ENCODE results near the gene ZFYVE26. TPM values are rescaled to one million over a fixed set of nuclear protein-coding genes. Genes with fewer than 3 reads are reported as not detected.

ZFYVE26 gene
- 19.3 TPM for total RNA-seq

DNA sequence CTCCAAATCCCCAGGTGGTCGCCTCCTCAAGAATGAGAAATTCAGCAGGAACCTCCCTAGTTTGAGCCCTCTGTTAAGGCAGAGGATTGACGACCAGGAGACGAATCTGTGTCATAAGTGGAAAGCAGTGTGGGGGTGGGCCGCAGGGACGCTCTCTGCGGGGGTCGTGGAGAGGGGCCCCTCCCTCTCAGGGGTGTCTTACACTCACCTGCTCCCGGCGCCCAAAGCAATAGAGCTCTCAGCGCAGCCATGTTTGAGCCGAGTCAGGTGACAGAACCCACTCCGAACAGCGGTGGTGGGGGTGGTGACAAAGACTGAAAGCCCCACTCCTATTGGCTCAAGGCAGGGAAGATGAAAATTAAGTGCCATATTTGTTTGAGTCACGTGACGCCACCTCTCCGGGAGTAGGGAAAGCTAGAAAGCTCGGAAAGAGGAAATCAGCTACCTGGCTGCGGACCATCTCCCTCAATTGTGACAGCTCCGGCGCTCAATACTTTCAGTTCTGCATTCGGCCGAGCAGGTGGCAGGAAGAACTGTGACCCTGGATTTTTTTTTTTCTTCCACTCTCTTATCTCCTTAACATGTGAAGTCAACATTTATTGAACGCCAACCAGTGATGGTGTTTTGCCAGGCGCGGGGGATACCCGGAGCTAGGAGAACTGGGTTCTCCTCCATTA, at the start of gene ZFYVE26:
ZFYVE26 (minus strand) TSS at position 265 of the 677 bp plus-strand sequence. CDS start 627 bp downstream, outside the sequence.
- DNase-seq (ENCODE audit: low spot score in 2 of 2) = peak; percentile 86 to 96
- intact Hi-C loops (cut with DNase I) = loop anchor here (5.0 to 10.0 kb wide), 3 partner anchors 1328 to 1951 kb away; partner anchors contain the start of genes EXD2 and SRSF5
- Histone ChIP-seq H3K4me3 (peak within 1 kb of the TSS; percentile 69 to 73), H3K27me3 (no peaks in the 10 kb centered on the region), H3K27ac (peak within 1 kb of the TSS; percentile 41 to 76), H3K9me3 (no peaks in the 10 kb centered on the region), H3K4me1 (peaks cover 0 to 7% of the 10 kb centered on the region in 2 donors), H3K36me3 (peaks cover 0 to 14% of the 10 kb centered on the region in 2 donors)
- TF ChIP-seq, protein P1, sequence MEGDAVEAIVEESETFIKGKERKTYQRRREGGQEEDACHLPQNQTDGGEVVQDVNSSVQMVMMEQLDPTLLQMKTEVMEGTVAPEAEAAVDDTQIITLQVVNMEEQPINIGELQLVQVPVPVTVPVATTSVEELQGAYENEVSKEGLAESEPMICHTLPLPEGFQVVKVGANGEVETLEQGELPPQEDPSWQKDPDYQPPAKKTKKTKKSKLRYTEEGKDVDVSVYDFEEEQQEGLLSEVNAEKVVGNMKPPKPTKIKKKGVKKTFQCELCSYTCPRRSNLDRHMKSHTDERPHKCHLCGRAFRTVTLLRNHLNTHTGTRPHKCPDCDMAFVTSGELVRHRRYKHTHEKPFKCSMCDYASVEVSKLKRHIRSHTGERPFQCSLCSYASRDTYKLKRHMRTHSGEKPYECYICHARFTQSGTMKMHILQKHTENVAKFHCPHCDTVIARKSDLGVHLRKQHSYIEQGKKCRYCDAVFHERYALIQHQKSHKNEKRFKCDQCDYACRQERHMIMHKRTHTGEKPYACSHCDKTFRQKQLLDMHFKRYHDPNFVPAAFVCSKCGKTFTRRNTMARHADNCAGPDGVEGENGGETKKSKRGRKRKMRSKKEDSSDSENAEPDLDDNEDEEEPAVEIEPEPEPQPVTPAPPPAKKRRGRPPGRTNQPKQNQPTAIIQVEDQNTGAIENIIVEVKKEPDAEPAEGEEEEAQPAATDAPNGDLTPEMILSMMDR (IDR thresholded peaks at IDR 0.05) = no peak

DNA sequence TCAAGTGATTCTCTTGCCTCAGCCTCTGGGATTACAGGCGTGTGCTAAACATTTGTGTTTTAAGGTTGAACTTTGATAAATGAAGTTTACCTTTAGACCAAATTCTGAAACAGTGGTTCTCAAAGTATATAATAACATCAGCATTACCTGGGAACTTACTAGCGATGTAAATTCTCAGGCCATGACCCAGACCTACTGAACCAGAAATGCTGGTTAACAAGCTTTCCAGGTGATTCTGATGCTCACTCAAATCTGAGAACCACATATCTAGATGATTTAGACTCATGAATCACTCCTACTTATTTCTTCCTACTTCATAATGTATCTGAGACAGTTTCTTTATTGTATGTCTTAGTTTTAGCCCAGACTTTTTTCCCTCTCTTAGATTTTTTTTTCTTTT, 46.8 kb upstream of the ZFYVE26 start:
- intact Hi-C loops (cut with DNase I) = no loop called here
- Histone ChIP-seq H3K27ac (no peak overlapping the region), H3K4me3 (no peak overlapping the region), H3K4me1 (no peaks in the 10 kb centered on the region), H3K27me3 (no peaks in the 10 kb centered on the region), H3K36me3 (no peaks in the 10 kb centered on the region), H3K9me3 (no peaks in the 10 kb centered on the region)
- TF ChIP-seq, protein P1 (IDR thresholded peaks at IDR 0.05) = no peak
- no peak for DNase-seq (ENCODE audit: low spot score in 2 of 2)

DNA sequence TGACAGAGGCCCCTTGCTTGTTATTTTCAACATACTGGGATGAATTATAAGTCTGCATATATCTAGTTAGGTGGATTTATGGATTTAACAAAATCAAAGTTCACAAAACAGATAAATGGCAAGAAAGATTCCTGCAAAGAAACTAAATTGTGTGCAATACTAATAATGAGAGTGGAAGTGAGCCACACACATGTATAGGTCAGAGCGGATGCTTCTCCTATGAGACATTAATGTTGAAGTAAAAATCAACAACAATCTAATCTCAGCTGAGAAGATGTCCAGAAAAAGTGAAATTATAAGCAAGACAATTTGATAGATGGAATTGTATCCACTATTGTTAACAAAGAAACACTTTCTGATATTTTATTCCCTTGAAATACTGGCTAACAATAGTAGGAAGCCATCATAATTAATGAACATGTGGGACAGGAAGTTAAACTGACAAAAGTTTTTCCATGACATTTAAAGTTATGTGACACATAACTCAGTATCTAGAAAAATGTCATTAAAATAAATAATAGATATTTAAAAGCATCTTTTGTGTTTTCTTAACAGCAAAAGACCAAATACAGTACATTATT, 42.9 kb upstream of the ZFYVE26 start:
- Histone ChIP-seq H3K27ac (no peak overlapping the region), H3K4me1 (no peaks in the 10 kb centered on the region), H3K27me3 (no peaks in the 10 kb centered on the region), H3K9me3 (no peaks in the 10 kb centered on the region), H3K36me3 (no peaks in the 10 kb centered on the region), H3K4me3 (no peak overlapping the region)
- intact Hi-C loops (cut with DNase I) = no loop called here
- no peak for DNase-seq (ENCODE audit: low spot score in 2 of 2)
- TF ChIP-seq, protein P1 (IDR thresholded peaks at IDR 0.05) = no peak

DNA sequence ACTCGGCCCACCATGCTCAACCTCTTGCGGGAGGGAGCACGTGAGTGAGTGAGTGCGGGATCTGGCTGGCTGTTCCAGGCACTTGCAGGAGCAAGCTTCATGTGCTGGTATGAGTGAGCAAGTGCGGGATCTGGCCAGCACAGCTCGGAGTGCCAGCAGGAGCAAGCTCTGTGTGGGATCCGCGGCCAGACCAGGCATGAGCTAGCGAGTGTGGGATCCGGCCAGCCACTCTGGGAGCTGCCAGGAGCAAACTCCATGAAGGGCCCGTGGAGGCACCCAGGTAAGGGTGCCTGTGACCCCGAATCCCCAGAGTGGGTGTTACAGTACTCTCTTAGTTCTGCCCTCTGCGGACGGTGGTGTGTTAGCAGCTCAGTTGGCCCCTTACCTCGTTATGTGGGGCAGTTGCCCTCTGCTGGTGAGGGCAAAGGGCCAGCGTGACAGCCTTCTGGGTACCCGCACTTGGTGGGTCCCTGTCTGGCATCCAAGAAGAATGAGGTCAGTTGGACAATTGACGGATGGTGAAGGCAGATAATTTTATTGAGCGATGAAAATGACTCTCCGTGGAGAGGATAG, 41.5 kb upstream of the ZFYVE26 start:
- Histone ChIP-seq H3K36me3 (no peaks in the 10 kb centered on the region), H3K27ac (no peak overlapping the region), H3K9me3 (no peaks in the 10 kb centered on the region), H3K4me3 (no peak overlapping the region), H3K4me1 (no peaks in the 10 kb centered on the region), H3K27me3 (no peaks in the 10 kb centered on the region)
- TF ChIP-seq, protein P1 (IDR thresholded peaks at IDR 0.05) = no peak
- intact Hi-C loops (cut with DNase I) = no loop called here
- no peak for DNase-seq (ENCODE audit: low spot score in 2 of 2)

DNA sequence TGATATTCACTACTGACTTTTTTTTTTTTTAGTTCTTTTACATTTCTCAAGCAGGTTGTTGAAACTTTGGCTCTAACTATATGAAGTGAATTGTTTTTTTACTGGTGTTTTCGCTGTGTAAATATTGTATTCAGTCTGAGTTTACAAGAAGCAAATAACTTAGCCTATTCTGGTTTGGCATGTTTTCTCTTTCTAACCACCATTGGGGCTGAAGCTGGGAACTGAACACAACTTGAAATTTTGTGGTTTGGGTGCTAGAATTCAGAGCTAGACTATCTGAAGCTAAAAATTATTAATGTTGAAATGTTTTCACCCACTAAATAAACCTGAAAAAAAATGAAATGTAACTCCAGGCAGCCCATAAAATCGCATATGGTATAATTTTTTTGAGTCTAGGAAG, 40.4 kb upstream of the ZFYVE26 start:
- TF ChIP-seq, protein P1 (IDR thresholded peaks at IDR 0.05) = no peak
- H3K27ac ChIP-seq = no peak overlapping the region
- no peak for DNase-seq (ENCODE audit: low spot score in 2 of 2)
- no peak overlapping the region for H3K4me3 ChIP-seq
- H3K27me3 ChIP-seq = no peaks in the 10 kb centered on the region
- intact Hi-C loops (cut with DNase I) = no loop called here
- no peaks in the 10 kb centered on the region for H3K9me3 ChIP-seq
- no peaks in the 10 kb centered on the region for H3K4me1 ChIP-seq
- H3K36me3 ChIP-seq = no peaks in the 10 kb centered on the region
